HG02981 (cell line): ENCODE measurements around the gene NSUN3.
"Not testable (repeated sequence)": the region's sequence is repeated elsewhere in the genome, so short reads cannot be mapped to it uniquely, and the experiment has no call there.

Experiments used
- ATAC-seq: cut with Tn5 transposase; IDR thresholded peaks from one replicate; pipeline ENCODE4 v1.9.1; 2021; ENCODE audit warnings: mild to moderate bottlenecking, moderate library complexity; ENCODE audit not compliant: unreplicated experiment

The NSUN3 gene

DNA sequence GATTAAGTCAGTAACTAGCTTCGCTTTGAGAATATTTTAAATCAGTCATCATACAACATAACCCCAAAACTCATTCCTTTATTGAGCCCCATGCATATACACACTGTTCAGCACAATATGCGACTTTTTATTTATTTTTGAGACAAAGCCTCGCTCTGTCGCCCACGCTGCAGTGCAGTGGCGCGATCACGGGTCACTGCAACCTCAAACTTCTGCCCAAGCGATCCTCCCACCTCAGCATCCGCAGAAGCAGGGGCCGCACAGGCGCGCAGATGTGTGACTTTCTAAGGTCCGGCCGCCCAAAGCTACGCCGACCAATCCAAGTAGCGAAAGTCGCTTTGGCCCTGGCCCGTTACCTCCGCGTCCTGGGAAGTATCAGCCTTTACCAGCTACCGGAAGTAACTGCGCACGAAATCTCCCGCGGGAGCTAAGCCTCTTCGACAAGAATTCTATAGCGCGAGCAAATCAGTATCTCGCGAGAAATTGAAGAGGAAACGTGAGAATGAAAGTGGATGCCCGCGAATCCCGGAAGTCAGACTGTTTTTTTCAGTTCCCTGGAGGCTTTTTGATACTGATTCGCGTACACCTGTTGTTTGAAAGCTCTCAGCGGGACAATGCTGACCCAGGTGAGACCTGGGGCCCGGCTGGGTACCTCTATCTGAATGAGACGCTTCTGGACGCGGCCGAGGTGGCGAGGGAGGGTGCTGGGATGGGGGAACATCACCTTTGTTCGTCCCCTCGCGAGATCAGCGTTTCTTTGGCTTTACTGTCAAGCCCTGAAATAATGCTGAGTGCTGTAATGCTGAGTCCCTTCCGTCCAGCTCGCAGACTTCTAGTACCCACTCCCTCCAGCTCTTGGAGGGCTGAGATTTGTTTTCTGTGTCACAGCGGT is at the start of gene NSUN3, which contains the start of gene DHFR2:
Gene NSUN3, plus strand, starts transcription at position 549 of the 892 bp plus-strand sequence. Its CDS starts 66 bp downstream, at position 615.
Gene DHFR2, minus strand, starts transcription at position 404 of the 892 bp plus-strand sequence. CDS start 1,405 bp downstream, outside the sequence.
- ATAC-seq = peak; percentile 91

DNA sequence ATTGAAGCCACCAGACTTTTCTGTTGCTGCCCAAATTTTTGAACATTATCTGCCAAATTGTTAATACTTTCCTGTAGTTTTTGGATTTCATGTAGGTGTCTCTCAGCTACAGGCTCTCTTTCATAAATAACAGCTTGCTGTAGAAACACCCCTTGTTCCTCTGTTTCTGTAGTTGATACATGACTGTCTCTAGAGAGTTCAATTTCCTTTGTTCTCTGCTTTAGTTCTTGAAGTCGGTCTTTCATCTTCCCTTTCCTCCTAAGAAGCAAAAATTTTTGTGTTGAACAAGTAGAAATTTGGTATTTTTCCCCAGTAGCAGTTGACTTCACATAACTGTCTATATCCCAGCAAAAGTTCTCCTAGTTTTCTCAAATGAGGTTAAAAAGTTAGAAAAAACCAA is 47.8 kb upstream of the NSUN3 start:
- ATAC-seq = no peak

DNA sequence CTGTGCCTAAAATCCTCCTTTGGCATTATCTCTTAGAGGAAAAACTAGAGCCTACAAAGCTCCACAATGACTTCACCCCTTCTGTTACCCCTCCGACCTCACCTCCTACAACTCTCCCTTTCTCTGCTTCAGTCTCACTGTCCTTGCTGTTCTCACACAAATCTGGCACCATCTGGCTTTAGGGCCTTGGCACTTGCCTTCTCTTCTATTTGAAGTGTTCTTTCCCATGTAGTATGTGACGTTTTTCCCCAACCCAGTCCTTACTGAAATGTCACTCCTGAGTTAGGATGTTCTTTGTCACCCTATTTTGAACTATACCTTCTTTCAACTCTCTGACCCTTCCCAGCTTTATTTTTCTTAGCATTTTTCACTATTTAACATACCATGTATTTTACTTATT is 43.2 kb upstream of the NSUN3 start:
- ATAC-seq = no peak

DNA sequence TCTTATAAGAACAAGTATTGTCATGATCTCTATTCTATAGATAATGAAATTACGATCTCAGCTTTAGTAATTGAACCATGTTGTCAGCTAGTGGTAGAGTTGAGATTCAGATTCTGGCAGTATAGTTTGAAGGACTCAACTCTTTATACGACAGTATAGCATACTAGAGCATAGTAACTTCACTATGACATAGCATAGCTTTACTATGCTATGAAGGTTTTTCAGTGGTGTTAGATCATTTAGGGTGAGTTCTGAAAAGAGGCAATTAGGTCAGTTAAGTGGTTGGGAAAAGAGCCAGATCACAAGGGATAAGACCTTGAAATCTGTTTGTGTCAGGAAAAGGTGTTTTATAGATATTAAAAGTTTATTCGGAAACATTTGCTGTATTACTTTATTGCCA is 42.6 kb upstream of the NSUN3 start:
- ATAC-seq = no peak

DNA sequence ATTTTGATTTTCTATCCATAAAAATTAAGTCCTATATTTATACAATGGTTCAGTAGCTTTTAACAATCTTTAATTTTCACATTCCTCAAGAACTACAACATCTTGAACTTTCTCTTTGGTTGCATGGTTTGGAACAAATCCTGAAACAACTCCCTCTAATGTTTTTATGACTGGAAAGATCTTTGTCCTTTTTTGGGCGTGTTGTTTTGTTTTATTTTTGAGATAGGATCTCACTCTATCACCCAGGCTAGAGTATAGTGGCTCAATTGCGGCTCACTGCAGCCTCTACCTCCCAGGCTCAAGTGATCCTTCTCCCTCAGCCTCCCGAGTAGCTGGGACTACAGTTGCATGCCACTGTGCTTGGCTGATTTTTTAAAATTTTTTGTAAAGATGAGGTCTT is 38.5 kb upstream of the NSUN3 start:
- no peak for ATAC-seq

DNA sequence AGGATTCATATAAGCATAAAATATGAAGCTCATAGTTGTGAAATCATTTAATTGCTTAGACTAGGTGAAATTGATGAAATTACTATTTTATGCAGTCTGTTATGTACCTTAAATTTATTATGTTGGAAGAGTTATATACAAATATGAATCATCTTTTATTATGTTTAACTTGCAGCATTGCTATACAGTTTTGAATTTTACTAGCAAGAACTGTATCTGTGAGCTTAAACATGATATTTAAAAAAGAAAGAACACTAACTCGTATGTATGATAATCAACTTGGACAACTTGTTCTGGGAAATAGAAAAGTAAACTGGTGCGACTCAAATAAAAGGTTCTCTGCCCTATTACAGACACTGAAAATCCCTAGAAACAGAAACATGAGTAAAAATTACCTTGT is 36.2 kb upstream of the NSUN3 start:
- no peak for ATAC-seq

DNA sequence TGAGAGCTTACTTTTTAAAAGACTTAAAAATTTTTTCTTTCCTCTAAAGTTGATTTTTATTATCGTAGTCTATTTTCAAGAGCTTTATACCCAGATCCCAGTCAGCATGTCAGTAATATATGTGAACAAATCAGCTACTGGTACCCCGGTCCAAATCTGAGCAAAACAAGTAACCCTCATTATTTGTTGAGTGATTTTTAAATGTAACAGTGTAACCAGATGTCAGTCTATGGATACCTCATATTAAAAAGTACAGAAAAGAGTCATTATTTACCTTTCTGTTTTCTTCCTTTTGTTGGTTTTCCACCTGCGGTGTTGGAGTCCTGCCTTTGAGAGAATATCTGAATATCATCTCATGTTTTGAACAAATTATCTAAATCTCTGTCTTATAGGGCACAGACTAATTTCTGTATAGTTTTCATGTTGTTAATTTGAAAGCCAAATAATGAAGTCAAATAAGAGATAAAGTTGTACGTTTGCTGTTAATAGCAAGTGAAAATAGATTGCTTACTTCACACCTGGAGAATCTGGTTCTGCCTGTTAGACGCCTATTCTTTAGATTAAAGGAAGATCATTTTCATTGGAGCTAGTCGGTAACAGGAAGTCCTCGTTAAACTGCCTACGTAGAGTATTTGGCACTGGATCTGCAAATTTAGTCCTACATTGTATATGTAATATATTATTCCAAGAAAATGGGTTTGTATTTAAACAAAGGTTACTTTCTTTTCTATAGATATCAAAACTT is 34.6 kb upstream of the NSUN3 start, which contains the start of gene STX19:
Gene STX19, minus strand, starts transcription at position 505 of the 745 bp plus-strand sequence. CDS start 13,328 bp downstream, outside the sequence.
- ATAC-seq = no peak

DNA sequence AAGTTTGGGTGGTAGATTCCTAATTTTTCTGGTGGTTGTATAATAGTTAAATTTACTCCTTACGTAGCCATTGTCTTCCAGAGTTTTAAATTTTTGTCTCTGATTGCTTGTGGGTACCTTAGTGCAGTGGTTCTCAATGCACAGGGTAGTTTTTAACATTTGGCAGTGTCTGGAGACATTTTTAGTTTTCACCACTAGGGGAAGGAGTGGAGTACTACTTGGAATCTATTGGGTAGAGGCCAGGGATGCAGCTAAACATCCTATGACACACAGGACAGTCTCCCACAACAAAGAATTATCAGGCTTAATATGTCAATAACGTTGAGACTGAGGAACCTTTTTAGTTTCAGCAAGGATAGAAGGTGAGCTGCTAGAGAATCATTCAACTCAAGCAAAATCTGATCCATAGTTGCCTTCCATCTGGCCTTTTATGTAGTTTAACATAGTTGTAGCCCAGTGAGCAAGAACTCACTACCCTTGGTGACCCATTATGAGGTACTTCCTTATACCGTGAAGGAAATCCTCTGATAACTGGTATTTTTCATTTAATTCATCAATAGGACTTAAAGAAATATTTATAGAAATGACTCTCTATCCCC is 25.9 kb upstream of the NSUN3 start:
- no peak for ATAC-seq

DNA sequence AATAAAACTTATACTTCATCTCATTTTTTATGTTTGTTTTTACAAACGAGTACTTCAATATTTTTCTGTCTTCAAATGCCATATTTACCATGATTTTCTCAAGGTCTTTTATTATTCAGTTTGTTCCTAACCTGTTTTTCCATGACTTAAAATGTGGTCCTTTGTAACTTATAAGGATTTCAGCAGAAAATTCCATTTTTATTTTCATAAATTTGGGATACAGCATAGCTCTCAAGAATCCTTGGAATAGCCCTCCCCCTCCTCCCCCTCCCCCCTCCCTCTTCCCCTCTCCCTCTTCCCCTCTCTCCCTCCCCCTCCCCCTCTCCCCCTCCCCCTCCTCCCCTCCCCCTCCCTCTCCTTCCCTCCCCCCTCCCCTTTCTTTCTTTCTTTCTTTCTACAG is 19.6 kb upstream of the NSUN3 start:
- no peak for ATAC-seq

DNA sequence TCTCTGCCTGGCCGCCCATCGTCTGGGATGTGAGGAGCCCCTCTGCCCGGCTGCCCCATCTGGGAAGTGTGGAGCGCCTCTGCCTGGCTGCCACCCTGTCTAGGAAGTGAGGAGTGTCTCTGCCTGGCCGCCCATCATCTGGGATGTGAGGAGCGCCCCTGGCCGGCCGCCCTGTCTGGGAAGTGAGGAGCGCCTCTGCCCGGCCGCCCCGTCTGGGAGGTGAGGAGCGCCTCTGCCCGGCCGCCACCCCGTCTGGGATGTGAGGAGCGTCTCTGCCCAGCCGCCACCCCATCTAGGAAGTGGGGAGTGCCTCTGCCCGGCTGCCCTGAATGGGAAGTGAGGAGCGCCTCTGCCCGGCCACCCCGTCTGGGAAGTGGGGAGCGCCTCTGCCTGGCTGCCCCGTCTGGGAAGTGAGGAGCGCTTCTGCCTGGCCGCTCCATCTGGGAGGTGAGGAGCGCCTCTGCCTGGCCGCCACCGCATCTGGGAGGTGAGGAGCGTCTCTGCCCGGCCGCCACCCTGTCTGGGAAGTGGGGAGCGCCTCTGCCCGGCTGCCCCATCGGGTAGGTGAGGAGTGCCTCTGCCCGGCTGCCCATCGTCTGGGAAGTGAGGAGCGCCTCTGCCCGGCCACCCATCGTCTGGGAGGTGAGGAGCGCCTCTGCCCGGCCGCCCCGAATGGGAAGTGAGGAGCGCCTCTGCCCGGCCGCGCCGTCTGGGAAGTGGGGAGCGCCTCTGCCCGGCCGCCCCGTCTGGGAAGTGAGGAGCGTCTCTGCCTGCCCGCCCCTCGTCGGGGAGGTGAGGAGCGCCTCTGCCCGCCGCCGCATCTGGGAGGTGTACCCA is 18.5 kb upstream of the NSUN3 start:
- ATAC-seq = not testable (repeated sequence)

DNA sequence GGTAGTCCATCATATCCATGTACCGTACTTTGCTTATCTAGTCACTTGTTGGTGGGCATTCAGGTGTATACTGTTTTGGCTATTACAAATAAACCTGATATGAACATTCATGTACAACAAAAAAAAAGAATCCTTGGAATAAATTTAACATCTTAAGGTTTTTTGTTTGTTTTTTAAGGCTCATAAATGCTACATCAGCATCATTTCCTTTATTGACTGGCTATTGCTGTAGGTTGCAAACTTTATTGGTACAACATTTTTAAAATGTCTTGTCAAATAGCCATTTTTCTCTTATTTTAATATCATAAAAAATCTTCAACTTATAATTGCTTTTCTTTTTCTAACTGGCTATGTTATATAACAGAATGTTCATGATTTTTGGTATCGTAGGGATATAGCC is 16.3 kb upstream of the NSUN3 start:
- ATAC-seq = no peak

DNA sequence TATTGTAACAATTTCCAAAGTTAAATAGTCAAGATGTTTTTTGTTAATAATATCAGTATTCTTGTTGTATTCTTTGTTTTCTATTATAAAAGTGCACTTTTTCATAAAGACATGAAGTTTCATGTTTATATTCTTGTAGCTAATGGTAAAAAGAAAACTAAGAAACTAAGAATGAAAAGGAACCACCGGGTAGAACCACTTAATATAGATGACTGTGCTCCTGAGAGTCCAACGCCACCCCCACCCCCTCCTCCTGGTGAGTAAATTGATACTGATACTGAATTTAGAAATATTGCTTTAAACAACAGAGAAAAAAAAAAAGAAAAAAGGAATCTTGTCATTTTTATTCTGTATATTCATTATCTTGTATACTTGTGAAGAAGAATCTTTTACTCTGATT is 13.6 kb upstream of the NSUN3 start:
- no peak for ATAC-seq

DNA sequence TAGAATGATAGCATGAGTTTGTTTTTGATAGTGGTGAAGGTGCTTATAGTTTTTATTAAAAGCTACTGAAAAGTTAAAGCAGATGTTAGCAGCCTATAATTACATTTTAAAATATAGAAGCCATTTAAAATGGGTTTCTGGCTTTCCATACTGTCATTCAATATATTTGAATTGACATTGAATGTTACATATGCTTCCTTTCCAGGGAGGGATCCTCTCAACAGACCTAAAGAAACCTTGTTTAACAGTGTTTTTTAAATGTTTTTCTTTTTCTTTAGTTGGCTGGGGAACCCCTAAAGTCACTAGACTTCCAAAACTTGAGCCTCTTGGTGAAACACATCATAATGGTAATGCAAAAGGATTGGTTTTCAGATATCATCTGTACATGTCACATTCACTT is 12.3 kb upstream of the NSUN3 start:
- ATAC-seq = no peak

DNA sequence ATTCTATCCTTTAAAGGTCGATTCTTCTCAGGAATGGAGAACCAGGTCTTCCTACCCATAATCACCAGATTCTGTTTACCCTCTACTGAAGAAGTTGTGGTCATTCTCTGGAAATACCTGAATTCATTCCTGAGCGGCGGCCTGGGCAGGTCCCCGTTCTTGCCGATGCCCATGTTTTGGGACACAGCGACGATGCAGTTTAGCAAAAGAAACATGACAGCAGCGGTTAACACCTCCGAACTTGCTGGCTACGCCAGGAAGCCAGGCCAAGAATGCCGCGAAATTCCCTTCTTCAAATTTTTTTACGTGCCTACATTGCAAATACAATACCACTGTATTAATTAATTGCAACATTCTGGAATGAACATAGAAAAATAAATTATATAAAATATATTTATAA is 1.6 kb upstream of the NSUN3 start:
- no peak for ATAC-seq

DNA sequence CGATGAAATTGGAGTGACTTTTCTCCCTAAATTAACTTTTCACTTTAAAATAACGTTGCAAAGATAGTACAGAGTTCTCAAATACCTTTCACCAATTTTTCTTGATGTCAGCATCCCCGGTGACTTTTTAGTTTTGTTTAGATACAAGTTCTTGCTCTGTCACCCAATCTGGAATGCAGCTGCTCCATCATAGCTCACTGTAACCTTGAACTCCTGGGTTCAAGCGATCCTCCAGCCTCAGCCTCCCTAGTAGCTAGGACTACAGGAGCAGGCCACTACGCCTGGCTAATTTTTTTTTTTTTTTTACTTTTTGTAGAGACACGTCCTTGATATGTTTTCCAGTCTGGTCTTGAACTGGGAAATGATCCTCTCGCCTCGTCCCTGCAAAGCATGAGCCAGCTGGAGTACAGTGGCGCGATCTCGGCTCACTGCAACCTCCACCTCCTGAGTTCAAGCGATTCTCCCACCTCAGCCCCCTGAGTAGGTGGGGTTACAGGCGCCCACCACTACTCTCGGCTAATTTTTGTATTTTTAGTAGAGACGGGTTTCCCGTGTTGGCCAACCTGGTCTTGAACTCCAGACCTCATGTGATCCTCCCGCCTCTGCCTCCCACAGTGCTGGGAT is 747 bp downstream of the NSUN3 start:
- ATAC-seq = no peak

DNA sequence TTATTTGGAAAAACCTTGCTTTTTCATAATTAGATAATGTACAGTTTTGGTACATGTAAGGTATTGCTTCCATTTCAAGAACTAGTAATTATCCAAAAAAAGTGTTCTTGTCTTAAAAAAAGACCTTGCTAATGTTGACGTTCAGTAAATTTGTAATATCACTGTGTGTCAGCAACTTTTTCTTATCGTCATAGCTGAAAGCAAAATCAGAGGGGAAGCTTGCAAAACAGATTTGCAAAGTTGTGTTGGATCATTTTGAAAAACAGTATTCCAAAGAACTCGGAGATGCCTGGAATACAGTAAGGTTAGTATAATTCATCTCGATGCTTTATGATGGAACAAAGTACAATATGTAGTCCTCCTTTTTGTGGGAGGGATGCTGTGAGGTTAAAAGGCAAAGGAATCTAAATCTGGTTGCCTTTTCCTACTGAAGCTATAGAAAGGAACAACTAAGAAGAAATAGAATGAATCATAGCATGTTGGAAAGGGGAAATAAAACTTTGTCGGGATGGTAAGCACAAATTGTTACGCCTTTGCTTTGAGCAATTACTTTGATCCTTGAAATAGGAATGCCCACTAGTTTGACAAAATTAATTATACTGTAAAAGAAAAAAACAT is 1.5 kb downstream of the NSUN3 start:
- no peak for ATAC-seq

DNA sequence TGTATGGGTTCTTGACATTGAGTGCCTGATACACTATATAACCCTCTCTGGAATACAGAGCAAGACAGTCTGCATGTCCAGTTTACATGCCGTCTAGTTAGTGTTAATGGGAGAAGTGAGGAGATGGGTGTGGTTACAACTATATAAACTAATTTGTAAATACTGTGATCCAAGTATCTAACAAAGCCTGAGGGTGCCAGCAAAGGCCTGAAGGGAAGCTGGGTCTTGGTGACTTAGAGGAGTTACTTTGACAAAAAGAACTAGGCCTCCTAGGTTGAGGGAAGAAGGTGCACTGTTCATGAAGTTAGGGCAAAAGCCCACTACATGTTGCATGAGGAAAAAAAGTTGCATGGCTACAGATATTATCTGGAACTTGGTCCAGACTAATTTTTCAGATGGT is 2.3 kb downstream of the NSUN3 start:
- ATAC-seq = no peak

DNA sequence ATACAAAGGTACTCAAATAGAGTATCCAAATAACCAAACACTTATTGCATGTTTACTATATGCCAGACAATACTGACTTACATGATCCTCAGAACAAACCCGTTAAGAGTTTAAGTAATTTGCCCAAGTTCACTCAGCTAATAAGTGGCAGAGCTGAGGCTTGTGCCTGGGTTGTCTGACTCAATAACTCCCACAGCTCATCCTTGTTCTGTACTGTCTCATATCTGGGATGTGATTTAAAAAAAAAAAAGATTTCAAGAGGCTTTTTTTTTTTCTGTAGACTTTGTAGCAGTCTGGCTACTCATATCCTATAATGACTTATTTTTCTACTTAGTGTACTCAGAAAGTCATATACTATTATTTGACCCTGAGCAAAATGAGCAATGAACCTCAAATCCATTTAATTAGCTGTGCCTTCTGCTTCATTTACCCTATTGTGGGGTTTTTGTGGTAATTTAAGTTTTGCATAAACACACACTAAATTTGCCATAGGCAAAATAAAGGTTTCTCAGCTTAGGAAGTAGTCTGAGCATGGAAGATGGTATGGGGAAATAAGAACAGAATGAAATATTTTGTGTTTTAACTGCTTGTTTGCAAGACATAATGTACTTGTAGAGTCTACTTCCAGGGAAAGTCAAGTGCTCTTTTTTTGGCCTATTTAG is 3.1 kb downstream of the NSUN3 start:
- no peak for ATAC-seq
